Measurements from ENCODE around the gene TFAP2C. TPM values are rescaled to one million over a fixed set of nuclear protein-coding genes. Genes with fewer than 3 reads are reported as not detected.

The TFAP2C gene
- total and polyA plus RNA-seq, 10 of the 15 experiments (the other 5 are each of a cell fraction or from before 2014, with no cell fraction given), result 0.49 TPM; not detected in 9

GRCh38 chr20:56581701-56582100, 47.4 kb upstream of the TFAP2C start:
- Histone ChIP-seq H3K9me3 (replicated peaks; ENCODE audit: control insufficient read depth, insufficient read depth, low read length) (no peaks in the 10 kb centered on the region), H3K27me3 (replicated peaks in 1 of 2; ENCODE audit: control insufficient read depth in 2 of 2, insufficient read depth in 2 of 2, low read length in 1 of 2) (no peaks in the 10 kb centered on the region; a peak in 1 of 4 replicates), H3K4me2 (ENCODE audit: control insufficient read depth, insufficient read depth) (no peak overlapping the region), H3K36me3 (ENCODE audit: control insufficient read depth in 2 of 2, insufficient read depth in 2 of 2, low read length in 1 of 2) (no peaks in the 10 kb centered on the region), H3K4me3 (no peak overlapping the region), H4K20me1 (ENCODE audit: control insufficient read depth, insufficient read depth) (no peaks in the 10 kb centered on the region), H3K79me2 (ENCODE audit: control insufficient read depth, insufficient read depth, low read length) (no peaks in the 10 kb centered on the region), H3K4me1 (ENCODE audit: control insufficient read depth, insufficient read depth, low read length) (no peaks in the 10 kb centered on the region), H2AFZ (ENCODE audit: control insufficient read depth, low read depth, low read length) (no peak overlapping the region), H3K9ac (ENCODE audit: control insufficient read depth, insufficient read depth, low read length) (no peak overlapping the region), H3K27ac (ENCODE audit: control insufficient read depth, insufficient read depth) (no peak overlapping the region)
- DNase-seq (ENCODE audit: low read depth, low spot score) (no peak), ATAC-seq (no peak), FAIRE-seq (no peak)
- TF ChIP-seq RELA (IDR thresholded peaks at IDR 0.05; ENCODE audit: borderline replicate concordance, partially characterized antibody), result no peak
- TF ChIP-seq ETV6 (conservative IDR thresholded peaks at IDR 0.05 in 1 of 2, IDR thresholded peaks at IDR 0.05 in 1 of 2; ENCODE audit: borderline replicate concordance in 1 of 2, low read depth in 1 of 2), result no peak
- no peak for TF ChIP-seq NRF1 (conservative IDR thresholded peaks at IDR 0.05; ENCODE audit: low read depth, low read length)
- TF ChIP-seq JUND (IDR thresholded peaks at IDR 0.05; ENCODE audit: low read depth, low read length), result no peak
- TF ChIP-seq TBL1XR1 (IDR thresholded peaks at IDR 0.05; ENCODE audit: low read depth, low read length), result no peak
- no peak for TF ChIP-seq NFIC (IDR thresholded peaks at IDR 0.05; ENCODE audit: low read depth, low read length)
- no peak for TF ChIP-seq BCL3 (IDR thresholded peaks at IDR 0.05; ENCODE audit: borderline replicate concordance, insufficient read depth, low read depth, low read length, poor library complexity, severe bottlenecking)
- no peak for TF ChIP-seq CTCF (IDR thresholded peaks at IDR 0.05 in 2 of 3, conservative IDR thresholded peaks at IDR 0.05 in 1 of 3; ENCODE audit: control insufficient read depth in 2 of 3, extremely low read depth in 1 of 3, insufficient read depth in 1 of 3, low read depth in 3 of 3, low read length in 3 of 3)
- no peak for TF ChIP-seq SREBF2 (IDR thresholded peaks at IDR 0.05; ENCODE audit: low read length)
- no peak for TF ChIP-seq CHD1 (IDR thresholded peaks at IDR 0.05; ENCODE audit: low read depth, low read length)
- no peak for TF ChIP-seq IKZF1 (conservative IDR thresholded peaks at IDR 0.05)
- TF ChIP-seq BCLAF1 (IDR thresholded peaks at IDR 0.05), result no peak
- no peak for TF ChIP-seq EGR1 (IDR thresholded peaks at IDR 0.05; ENCODE audit: borderline replicate concordance in 1 of 2, low read depth in 2 of 2, low read length in 2 of 2)
- TF ChIP-seq NFXL1 (IDR thresholded peaks at IDR 0.05; ENCODE audit: borderline replicate concordance), result no peak
- TF ChIP-seq SMC3 (IDR thresholded peaks at IDR 0.05; ENCODE audit: borderline replicate concordance, low read length), result no peak
- no peak for TF ChIP-seq TCF12 (IDR thresholded peaks at IDR 0.05; ENCODE audit: low read depth, low read length)
- TF ChIP-seq CBX5 (IDR thresholded peaks at IDR 0.05; ENCODE audit: low read depth), result no peak
- TF ChIP-seq RB1 (IDR thresholded peaks at IDR 0.05; ENCODE audit: borderline replicate concordance), result no peak
- SMC1A ChIA-PET (ENCODE audit: uncharacterized antibody, unreplicated experiment), result interaction anchor here (2.0 kb wide), 1 partner anchor 31 kb away, joined by 8 read pairs; no protein-coding TSS in a partner anchor
- POLR2A ChIA-PET, result no interaction called here
- WGBS (ENCODE audit: insufficient coverage, insufficient replicate concordance, low lambda C conversion rate, missing lambda C conversion rate), result 0% methylated on average over 2 of the region's 2 CpGs
- intact Hi-C loops (cut with micrococcal nuclease; ENCODE audit: unreplicated experiment) (no loop called here), in situ Hi-C loops (cut with MboI) (no loop called here)
- CTCF ChIA-PET, result interaction anchor here (6.7 kb wide), 1 partner anchor 32 kb away, joined by 83 read pairs; no protein-coding TSS in a partner anchor
- RAD21 ChIA-PET (ENCODE audit: unreplicated experiment), result no interaction called here
- BruUV-seq (replicated peaks), result no TSS peak

Data from GM12878 (cell line).